ENCODE results near the gene TRIP12.
"Not testable (repeated sequence)": the region's sequence is repeated elsewhere in the genome, so short reads cannot be mapped to it uniquely, and the experiment has no call there.

TRIP12 gene

DNA sequence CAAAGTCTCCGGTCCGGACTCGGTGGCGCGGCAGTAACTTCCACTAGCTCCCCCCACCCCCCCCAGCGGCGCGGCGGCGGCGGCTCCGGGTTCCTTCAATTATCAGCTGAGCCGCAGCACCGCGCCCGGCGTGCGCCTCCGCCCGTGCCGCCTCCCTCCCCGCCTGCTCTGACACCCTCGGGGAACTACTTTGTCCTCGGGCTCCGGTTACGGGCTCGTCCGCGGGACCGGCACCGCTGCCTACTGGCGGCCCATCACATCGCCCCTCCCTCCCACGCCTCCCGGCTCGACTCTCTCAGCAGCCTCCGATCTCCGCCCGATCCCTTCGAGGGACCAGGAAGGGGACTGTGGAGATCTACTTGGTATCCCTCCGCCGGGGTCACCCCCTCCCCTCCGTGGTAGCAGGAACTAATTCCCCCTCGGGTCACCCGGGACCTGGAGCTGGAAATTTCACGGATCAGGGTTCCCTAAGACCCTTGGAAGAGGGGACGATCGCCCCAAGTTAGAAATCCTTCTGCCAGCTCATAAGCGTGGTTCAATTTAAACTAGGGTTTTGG, at the start of gene TRIP12:
TSS of gene TRIP12 (minus strand) at position 118 of the 557 bp plus-strand sequence. CDS start 41,930 bp downstream, outside the sequence.
- peak; percentile 82 for DNase-seq (ENCODE audit: low read depth)

DNA sequence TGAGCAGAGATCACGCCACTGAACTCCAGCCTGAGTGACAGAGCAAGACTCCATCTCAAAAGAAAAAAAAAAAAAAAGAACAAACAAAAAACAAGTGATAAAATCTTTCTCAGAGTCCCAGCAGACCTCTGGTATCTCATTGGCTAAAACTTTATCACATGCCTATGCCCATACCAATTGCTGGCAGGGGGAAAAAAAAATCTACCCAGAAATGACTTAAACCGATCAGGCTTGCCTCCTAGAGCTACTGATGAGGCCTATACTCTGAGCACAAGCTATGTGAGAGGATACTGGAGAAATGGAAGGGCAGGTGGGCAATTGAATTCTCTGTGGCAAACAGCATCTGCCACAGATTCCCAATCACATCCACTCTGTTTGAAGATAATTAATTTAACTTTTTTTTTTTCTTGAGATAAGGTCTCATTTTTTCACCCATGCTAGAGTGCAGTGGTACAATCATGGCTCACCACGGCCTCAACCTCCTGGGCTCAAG, 49.5 kb upstream of the TRIP12 start:
- no peak for DNase-seq (ENCODE audit: low read depth)

DNA sequence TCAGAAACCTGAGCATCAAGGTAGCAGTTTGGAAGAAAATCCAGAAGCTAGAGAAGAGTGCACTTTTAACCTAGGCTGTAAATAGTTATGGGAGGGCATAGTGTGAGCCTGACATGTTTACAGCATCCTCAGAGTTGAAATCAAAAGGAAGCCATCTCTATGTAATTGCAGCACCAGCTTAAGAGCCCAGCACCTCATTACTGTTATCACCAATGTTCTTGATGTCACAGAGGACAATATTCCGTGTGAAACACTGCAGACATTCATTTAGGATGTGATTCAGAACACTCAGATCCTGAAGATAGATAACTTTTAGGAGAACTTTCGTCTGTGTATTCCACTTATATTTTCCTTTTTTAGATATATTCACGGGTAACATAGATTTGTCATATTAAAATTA, 48.6 kb upstream of the TRIP12 start:
- DNase-seq (ENCODE audit: low read depth), result no peak

DNA sequence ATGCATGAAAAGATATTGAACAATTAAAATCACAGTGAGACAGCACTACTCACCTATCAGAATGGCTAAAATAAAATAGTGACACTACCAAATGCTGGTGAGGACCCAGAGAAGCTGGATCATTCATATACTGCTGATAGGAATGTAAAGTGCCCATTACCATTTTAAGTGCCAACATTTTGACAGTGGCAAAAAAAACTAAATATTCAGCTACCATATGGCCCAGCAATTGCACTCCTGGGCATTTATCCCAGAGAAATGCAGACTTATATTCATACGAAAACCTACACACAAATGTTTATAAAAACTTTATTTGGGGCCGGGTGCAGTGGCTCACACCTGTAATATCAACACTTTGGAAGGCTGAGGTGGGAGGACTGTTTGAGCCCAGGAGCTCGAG, 48.1 kb upstream of the TRIP12 start:
- DNase-seq (ENCODE audit: low read depth), result no peak

DNA sequence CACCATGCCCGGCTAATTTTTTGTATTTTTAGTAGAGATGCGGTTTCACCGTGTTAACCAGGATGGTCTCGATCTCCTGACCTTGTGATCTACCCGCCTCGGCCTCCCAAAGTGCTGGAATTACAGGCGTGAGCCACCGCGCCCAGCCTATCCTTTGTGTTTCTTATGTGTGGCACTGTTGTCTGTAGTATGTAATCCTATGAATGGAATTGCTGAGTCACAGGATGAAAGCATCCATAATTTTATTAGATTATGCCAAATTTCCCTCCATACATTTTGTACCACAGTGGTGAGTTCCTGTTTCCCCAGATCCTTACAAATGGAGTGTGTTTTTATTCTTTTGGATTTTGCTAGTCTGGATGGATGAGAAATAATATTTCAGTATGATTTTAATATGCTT, 41.8 kb upstream of the TRIP12 start:
- not testable (repeated sequence) for DNase-seq (ENCODE audit: low read depth)

DNA sequence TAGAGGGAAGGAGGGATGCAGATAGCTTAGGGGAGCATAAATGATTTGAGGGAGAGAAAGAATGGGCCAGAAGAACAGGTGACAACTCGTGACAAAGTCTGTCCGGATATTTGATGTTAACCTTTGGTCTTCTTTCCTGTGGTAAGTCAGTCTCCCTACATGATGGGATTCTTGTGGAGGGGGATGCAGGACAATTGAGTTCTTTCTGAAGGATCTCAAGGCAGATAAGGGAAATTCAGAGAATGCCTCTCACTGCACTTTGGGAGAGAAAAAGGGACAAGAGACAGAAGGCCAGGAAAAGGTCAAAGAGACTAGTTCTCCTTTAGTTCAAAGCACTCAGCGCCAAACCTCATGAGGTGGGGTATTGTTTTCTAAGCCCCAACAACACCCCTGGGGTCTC, 34.7 kb upstream of the TRIP12 start:
- DNase-seq (ENCODE audit: low read depth), result no peak

DNA sequence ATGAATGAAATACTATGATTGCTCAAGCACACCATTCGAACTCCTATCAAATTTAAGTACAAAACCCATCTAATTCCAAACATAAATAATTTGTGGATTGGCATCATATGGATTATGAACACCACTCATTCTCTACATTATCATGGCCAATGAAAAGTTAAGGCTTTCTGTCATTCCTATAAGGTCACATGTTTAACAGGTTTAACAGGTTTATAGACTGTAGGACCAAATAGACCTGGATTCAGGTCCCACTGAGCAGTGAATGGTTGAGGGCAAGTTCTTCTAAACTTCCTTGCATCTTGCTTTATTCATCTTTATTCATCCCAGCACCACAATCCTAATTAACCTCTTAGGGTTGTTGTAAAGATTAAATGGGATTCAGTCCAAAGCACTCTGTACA, 33.9 kb upstream of the TRIP12 start:
- no peak for DNase-seq (ENCODE audit: low read depth)

DNA sequence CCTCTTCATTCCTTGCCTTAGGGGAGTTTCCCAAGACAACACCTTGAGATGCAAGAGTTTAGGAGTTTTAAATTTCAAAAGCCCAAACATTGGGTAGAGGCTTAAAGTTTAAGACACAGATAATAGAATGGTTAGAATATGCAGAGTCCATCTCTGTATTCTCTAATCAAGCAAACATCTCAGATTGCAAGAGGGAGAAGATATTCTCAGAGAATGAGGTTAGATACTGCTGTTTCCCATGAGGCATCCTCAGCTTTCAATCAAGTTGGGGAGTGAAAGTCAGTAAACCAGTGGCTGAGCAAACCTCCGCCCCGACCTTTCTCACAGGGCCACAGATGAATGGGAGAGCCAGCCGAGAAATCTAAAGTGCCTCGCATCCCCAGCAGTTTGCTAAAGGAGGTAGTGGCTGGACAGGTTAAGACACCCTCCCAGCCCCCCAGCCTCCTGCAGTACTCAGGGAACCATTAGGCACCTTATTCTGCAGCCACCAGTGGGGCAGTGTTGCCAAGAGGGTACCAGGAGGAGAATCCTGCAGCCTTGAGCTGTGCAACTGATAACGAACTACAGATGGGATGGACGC, 30.5 kb upstream of the TRIP12 start:
- DNase-seq (ENCODE audit: low read depth), result no peak

DNA sequence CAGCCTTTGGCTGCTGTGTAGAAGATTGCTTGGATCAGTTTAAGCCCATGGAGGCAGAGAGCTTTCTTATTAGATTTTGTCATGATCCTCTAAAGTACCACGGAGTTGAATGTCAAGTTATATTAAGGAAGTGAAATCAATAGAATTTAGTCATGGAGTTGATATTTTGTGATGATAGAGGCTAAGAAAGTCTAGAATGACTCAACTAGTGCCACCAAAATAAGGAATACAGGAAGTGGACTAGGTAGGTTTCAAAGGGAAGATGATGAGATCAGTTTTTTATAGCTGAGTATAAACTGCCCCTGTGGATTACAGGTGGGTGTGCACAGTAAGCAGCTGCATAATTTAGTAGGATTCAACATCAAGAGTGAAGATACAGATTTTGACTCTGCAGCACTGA, 25.7 kb upstream of the TRIP12 start:
- DNase-seq (ENCODE audit: low read depth), result no peak

- no peak for DNase-seq (ENCODE audit: low read depth)
Measured at GRCh38 chr2:229945975-229946374, 24.2 kb upstream of the TRIP12 start.

DNA sequence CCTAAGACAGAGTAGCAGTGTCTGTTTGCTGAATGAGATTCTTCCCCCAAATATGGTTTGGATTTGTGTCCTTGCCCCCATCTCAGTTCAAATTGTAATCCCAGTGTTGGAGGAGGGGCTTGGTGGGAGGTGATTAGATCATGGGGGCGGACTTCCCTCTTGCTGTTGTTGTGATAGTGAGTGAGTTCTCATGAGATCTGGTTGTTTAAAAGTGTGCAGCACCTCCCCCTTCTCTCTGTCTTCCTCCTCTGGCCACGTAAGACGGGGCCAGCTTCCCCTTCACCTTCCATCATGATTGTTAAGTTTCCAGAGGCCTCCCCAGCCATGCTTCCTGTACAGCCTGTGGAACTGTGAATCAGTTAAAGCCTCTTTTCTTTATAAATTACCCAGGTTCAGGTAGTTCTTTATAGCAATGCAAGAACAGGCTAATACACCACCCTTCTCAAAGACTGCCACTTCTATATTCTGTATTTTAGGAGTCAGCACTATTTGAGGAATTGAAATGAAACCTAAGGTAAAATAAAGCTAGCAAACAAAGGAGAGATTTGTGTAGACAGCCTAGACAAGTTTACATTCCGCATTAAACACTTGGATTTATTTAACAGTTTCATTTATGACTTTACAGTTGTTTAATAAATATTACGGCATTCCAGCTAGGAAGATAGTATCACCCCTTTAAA, 22.1 kb upstream of the TRIP12 start:
- no peak for DNase-seq (ENCODE audit: low read depth)

- no peak for DNase-seq (ENCODE audit: low read depth)
Measured at GRCh38 chr2:229943171-229943570, 21.4 kb upstream of the TRIP12 start.

DNA sequence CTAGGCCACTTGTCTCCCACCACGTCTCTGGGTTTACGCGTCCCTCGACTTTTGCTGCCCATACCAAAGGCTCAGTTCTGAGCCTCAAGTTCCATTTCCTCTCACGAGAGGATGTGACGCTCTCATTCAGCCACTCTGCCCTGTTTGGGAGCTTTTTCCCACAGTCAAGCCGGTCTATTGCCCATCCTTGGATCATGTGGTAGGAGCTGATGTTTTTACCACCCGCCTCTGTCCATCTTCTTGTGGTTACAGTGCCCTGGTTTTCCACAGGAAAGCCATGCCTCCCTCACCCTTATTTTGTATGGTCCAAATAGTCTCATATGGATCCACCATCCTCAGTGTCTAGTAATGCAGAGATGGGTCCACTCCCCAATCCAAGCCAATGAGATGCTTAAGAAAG, 20.9 kb upstream of the TRIP12 start:
- no peak for DNase-seq (ENCODE audit: low read depth)

GRCh38 chr2:229937537-229937936, 15.7 kb upstream of the TRIP12 start:
- no peak for DNase-seq (ENCODE audit: low read depth)

GRCh38 chr2:229931241-229931640, 9.4 kb upstream of the TRIP12 start:
- no peak for DNase-seq (ENCODE audit: low read depth)

GRCh38 chr2:229930656-229931055, 8.8 kb upstream of the TRIP12 start:
- DNase-seq (ENCODE audit: low read depth), result no peak

- DNase-seq (ENCODE audit: low read depth), result no peak
Measured at GRCh38 chr2:229927817-229928321, 6.1 kb upstream of the TRIP12 start.

GRCh38 chr2:229925201-229925600, 3.4 kb upstream of the TRIP12 start:
- no peak for DNase-seq (ENCODE audit: low read depth)

DNA sequence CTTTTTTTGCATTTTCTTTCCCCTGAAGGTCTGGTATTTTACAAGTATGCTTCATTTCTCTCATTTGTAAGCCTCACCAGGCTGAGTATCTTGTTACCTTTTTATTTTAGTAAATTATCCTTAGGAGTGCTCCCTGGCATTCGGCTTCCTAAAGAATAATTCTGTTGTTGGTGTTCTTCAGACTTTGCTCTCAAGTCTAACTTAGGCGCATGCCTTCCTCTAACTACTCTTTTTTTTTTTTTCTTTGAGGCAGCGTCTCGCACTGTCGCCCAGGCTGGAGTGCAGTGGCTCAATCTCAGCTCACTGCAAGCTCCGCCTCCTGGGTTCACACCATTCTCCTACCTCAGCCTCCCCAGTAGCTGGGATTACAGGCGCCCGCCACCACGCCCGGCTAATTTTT, 2.7 kb upstream of the TRIP12 start:
- DNase-seq (ENCODE audit: low read depth), result not testable (repeated sequence)

GRCh38 chr2:229922449-229923386, 909 bp upstream of the TRIP12 start, which contains the start of gene FBXO36:
Gene FBXO36, plus strand, starts transcription at chr2:229922503. Its CDS starts 11 bp downstream, at chr2:229922514.
- peak; percentile 84 for DNase-seq (ENCODE audit: low read depth)

GRCh38 chr2:229921101-229921891, 513 bp downstream of the TRIP12 start:
- DNase-seq (ENCODE audit: low read depth), result peak; percentile 60

Measured in stimulated activated CD8-positive, alpha-beta memory T cell treated with anti-CD3 and anti-CD28 coated beads, Interleukin-12 subunit alpha, Interleukin-12 subunit beta, amount 100 ng/mL, for 4 hours (primary cell).